GM18508 (cell line): ENCODE results near the gene UPK3B.
"Not testable (repeated sequence)": the region's sequence is repeated elsewhere in the genome, so short reads cannot be mapped to it uniquely, and the experiment has no call there.

Experiments used
- ATAC-seq: cut with Tn5 transposase; IDR thresholded peaks from one replicate; pipeline ENCODE4 v1.9.1; 2021; ENCODE audit warnings: moderate number of reproducible peaks; ENCODE audit not compliant: insufficient read depth, unreplicated experiment

UPK3B gene

DNA sequence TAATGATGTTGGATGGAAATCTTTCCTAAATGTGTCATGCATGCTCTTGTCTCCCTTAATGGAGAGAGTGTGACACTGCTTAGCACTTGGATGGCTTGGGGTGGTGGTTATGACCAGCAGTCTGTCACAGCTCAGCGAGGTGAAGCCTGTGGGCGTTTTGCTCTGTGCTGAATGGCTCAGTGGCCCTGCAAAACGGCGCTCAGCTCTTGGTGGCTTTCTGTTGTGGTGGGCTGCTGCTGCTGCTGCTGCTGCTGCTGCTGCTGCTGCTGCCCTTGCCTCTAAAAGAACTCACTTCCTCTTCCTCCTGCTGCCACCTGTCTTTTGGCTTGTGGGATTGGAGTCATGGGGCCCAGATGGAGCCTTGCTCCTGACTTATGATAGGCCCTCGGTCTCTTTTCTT, 23.7 kb upstream of the UPK3B start:
- ATAC-seq = peak; percentile 98

DNA sequence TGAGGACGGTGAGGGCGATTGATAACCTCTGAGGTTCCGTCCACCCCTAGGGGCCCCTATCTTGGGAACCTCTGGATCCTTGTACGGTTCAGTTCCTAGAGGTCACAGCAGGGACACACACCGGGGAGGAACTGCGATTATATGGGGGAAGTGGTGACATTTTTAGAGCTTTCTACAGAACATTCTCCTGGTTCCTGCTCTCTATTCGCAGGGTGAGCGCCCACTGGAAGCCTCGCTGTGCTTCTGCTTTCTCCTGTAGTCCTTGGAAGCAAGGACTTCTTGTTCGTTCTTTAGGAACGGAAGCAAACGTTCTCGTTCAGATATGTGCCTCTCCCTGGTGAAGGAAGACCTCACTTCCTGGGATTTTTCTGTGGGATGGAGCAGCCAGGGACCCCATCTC, 22.4 kb upstream of the UPK3B start:
- not testable (repeated sequence) for ATAC-seq

DNA sequence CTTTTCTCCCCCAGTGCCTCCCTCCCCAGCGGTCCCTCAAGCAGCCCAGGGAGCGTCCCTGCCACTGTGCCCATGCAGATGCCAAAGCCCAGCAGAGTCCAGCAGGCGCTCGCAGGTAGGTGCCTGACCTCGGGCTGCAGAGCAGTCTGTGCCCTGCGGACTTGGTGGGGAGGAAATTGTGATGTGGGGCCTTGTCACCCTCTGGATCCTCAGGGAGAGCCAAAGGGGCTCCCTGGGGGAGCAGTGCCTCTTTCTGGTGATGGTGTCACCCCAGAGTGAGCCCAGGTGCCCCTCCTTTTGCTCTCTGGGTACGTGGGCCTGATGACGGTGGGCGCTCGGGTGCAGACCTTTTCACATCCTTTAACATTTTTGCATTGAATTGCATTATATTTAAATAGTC, 18.2 kb upstream of the UPK3B start:
- ATAC-seq = not testable (repeated sequence)

DNA sequence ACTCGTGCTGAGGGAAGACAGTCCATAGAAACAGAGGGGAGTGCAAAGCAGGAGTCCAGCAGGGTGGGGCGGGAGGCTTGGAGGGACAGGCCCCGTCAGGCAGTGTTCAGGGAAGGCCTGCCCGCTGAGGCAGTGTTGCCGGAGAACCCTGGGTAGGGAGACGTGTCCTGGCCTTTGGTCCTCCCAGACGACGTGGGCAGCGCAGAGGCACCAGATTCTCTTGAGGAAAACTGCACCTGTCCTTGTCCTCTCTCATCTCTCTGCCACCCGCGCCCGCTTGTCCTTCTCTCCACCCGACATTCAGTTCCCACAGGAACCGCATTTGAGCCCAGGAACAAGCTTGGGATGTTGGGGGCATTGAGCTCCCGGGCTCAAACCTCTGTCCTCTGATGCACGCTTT, 14.6 kb upstream of the UPK3B start:
- not testable (repeated sequence) for ATAC-seq

DNA sequence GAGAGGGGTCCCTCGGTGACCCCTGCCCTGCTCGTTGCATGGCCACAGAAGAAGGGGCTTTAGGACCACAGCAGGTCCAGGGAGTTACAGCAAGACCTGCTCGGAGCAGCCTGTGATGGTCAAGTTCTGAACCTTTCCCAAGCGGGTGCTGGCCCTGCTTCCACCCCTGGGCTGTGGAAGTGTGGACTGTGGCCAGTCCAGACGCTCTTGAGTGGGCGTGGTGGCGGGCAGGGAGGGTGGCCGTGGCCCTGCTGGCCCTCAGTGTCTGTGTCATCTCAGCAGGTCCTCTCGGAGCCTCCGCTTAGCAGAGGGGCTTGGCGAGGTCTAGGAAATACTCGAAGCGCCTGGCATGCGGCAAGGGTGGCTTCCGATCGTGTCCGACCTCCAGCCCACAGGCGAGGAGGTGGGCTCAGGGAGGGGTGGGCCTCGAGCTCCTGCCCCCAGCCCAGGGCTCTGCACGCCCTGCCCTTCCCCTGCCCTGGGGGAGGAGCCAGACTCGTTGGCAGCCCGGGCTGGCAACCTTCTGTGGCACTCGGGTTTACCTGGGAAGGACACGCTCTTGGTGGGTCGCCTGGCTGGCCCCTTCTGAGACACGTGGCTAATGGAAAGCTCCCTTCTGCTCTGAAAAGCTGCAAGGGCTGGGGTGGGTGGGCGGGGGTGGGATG, 12.3 kb upstream of the UPK3B start:
- not testable (repeated sequence) for ATAC-seq

DNA sequence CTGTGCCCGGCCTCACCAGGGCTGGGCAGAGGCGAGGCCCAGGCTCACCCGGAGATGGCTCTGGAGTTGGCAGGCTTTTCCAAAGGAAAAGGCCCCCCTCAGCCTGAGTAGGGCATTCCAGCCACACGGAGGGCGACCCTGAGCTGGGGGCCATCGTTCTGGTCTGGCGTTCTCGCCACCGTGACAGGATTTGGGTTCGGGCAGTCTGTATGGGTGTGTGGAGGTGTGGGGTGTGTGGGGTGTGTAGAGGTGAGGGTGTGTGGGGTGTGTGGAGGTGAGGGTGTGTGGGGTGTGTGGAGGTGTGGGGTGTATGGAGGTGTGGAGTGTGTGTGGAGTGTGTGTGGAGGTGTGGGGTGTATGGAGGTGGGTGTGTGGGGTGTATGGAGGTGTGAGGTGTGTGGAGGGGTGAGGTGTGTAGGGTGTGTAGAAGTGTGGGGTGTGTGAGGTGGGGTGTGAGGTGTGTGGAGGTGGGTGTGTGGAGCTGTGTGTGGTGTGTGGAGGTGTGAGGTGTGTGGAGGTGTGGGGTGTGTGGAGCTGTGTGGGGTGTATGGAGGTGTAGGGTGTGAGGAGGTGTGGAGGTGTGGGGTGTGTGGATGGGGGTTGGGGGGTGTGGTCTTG, 11.7 kb upstream of the UPK3B start:
- ATAC-seq = not testable (repeated sequence)

DNA sequence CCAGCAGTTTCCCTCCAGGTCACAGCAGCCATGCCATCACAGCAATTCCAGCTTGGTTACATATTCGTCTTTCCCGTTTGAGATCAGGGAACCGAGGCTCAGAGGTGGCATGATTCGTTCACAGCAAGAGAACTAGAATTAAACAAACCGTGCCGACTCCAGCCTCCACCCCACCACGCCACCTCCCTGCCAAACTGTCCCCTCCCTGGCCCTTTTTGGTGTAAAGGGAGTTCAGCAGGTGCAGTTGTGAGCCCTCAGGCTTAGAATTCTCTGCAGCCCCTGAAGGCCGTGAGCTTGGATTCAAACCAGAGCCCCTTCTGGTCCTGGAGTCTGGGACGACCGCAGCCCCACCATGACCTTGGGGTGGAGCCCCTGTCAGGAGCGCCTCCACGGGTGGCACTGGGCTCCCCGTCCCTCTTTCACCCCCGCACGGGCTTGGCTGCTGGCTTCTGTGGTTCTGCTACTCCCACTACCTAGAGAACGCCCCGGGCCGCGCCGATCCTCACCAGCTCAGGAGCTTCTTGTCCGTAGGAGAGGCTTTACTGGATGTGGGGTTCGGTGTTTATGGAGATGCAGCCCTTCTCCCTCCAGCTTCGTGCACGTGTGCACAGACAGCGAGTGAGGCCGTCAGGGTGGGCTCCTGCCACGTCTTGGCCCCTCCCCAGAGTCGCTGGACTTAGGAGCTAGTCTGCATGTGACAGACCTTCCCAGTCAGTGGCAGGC, 11.0 kb upstream of the UPK3B start:
- not testable (repeated sequence) for ATAC-seq

DNA sequence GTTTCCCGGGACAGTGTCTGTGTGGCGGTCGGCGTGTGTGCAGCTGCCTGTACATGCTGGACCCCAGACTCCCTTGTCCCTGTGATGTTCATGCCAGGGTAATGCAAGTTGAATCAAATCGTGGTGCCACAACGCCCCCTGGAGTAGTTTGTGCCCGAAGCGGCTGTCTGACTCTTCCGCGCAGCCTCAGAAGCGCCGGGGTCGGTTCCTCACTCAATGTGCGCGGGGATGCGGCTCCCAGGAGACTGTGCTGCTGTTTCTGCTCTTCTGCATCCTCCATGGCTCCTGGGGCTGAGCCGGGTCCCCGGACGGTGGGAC, 10.5 kb upstream of the UPK3B start:
- ATAC-seq = not testable (repeated sequence)

DNA sequence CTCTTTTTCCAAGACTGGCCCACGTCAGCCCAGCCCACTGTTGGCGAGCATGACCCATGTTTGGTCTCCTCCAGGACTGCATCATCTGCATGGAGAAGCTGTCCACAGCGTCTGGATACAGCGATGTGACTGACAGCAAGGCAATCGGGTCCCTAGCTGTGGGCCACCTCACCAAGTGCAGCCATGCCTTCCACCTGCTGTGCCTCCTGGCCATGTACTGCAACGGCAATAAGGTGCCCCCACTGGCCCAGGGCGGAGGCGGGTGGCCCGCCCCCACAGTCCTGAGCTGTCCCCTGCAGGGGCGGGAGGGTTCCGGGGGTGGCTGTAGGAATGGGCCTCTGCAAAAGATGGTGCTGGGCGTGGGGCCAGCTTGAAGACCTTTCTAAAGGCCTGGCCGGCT, 8.1 kb upstream of the UPK3B start:
- not testable (repeated sequence) for ATAC-seq

DNA sequence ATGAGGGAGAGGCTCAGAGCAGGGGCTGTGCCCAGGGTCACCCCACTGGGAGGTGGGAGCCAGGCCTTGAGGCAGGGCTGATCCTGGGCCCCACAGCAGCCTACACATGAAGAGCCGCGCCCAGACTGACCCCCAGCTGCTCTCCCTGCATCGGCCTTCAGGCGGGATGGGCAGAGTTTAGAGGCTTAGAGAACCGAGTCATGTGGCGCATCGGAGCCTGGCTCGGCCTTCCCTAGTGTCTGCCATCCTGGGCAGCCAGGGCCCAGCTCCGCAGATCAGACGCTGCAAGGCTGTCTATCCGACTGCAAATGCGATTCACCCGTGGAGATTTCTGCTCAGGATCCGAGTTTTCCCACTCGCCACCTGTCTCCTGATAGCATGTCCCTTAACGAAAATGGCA, 7.5 kb upstream of the UPK3B start:
- ATAC-seq = not testable (repeated sequence)

DNA sequence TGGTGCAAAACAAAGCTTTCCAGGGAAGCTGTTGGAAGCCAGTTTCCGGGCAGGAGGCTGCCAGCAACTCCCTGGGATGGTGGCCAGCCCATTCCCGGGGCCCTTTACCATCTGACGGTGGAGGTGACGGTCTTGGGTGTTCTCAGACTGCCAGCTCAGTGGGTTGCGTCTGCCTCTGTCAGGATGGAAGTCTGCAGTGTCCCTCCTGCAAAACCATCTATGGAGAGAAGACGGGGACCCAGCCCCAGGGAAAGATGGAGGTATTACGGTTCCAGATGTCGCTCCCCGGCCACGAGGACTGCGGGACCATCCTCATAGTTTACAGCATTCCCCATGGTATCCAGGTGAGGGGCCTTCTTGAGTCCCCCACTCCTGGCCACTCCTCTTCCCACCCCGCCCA, 7.1 kb upstream of the UPK3B start:
- not testable (repeated sequence) for ATAC-seq

DNA sequence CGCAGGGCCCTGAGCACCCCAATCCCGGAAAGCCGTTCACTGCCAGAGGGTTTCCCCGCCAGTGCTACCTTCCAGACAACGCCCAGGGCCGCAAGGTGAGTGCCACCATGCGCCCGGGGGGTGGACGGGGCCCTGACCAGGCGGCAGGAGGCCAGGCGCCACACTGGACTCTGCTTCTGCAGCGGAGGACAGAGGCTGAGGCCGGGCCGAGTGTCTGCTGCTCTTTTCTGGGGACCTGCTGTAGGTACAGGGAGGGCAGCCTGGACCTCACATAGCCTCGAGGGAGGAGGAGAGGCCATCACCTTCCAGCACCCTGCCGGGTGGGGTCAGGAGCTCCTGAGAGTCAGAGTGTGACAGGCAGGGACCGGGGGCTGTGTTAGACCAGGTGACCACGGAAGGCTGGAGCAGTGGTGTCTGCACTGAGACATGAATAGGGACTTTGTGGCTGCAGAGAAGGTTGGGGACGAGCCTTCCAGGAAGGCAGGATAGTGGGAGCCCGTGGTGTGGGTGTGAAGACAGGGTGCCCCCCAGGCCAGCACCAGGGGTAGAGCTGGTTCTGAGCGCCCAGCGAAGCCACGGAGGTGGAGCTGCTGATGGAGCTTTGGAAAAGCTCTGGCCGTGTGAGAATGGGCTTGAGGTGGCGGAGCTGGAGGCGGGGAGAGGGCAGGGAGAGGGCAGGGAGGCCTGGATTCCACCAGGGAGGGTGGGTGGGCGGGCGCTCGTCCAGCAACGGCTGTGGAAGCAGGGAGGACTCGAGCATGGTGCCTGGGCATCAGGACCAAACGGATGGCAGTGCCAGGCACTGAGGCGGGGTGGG, 5.8 kb upstream of the UPK3B start:
- ATAC-seq = not testable (repeated sequence)

DNA sequence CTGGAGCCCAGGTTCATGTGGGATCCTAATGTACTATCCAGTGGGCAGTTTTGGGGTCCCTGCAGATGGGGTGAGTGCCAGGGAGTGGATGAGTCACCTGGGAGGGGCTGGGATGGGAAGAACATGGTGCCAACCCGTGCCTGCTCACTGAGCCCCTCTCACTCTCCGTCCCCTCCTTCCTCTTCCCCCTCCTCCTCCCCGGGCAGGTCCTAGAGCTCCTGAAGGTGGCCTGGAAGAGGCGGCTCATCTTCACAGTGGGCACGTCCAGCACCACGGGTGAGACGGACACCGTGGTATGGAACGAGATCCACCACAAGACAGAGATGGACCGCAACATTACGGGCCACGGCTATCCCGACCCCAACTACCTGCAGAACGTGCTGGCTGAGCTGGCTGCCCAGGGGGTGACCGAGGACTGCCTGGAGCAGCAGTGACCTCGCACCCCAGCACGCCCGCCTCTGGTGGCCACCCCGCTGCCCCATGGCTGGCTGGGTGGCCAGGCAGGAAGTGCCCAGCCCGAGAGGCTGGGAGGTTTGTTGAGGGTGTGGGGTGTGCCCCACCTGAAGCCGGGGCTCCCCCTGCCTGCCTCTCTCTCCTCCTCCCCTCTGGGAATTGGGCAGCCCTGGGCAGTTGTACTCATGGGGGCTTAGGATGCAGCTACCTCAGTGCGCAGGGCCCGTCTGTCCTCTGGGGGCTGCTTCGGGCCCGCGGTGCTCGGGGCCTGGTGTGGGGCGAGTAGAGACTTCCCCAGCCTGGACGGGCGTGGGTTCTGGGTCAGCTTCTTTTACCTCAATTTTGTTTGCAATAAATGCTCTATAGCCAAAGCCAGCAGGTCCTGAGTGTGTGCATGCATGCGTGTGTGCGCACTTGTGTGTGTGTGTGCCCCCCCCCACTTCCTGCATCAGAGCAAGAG, 4.9 kb upstream of the UPK3B start:
- no peak for ATAC-seq

DNA sequence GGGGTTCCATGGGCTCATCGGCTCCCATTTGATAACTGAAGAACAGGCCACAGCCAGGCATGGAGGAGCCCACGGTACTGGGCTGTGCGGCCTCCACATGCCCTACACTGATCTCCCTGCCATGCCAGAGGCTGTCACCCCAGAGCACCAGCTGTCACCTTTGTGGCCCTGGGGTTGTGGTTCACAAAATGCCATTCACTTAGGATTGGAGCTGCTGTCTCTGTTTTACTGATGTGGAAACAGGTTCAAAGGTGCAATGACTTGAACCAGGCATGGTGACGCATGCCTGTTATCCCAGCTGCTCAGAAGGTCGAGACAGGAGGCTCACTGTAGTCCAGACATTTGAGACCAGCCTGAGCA, 4.3 kb upstream of the UPK3B start:
- no peak for ATAC-seq

DNA sequence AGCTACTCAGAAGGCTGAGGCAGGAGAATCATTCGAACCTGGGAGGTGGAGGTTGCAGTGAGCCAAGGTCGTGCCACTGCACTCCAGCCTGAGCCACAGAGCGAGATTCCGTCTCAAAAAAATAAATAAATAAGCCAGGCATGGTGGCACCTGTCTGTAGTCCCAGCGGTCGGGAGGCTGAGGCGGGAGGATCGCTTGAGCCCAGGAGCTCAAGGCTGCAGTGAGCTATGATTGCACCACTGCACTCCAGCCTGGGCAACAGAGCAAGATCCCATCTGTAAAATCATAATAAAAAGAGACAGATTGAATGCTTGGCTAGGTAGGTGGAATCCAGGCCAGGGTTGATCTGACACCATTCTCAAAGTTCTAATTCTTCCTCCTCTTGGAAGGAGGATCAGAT, 3.7 kb upstream of the UPK3B start:
- not testable (repeated sequence) for ATAC-seq

DNA sequence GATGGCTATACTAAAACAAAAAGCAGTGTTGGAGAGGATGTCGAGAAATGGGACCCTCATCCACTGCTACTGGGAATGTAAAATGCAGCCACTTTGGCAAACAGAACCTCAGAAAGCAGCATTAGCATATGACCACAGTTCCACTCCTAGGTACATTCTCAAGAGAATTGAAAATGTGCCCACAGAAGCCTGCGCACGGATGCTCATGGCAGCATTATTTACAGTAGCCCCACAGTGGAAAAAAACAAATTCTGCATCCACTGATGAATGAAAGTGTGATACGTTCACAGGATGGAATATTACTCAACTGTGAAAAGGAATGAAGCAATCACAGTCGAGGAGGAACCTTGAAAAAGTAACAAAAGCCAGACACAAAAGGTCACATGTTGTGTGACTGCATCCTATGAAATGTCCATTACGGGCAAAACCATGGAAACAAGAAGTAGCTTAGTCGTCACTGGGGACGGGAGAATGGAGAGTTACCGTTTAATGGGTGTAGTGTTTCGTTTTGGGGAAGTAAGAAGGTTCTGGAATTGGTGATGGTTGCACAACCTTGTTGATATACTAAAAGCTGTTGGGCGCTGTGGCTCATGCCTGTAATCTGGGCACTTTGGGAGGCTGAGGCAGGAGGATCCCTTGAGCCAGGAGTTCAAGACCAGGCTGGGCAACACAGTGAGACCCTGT, 2.5 kb upstream of the UPK3B start:
- ATAC-seq = no peak

DNA sequence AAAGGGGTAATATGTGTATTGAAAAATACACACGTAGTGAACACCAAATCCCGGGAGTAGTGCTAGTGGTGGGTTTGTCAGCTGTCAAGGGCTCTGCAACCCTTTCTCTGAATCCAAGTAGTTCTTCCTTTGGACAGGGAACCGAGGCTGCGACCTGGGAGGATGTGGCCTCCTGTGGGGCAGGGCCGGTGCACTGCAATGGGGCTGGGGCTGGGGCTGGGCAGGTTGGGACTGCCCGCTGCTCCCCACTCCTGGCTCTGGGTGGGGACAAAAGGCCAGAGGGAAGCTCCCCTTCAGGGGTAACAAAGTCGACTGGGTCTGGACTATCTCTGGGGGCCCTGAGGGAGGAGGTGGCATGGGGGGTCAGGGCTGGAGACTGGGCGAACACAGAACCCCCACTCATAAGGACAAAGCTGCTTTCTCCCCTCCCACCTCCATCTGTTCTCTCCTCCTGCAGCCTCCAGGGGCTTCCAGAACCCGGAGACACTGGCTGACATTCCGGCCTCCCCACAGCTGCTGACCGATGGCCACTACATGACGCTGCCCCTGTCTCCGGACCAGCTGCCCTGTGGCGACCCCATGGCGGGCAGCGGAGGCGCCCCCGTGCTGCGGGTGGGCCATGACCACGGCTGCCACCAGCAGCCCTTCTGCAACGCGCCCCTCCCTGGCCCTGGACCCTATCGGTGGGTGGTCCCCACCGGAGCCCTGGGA, 1.0 kb downstream of the UPK3B start:
- not testable (repeated sequence) for ATAC-seq
